Neural progenitor cell (in vitro differentiated cells): ENCODE results near the gene CIB4. TPM values are rescaled to one million over a fixed set of nuclear protein-coding genes. Genes with fewer than 3 reads are reported as not detected.
A peak's percentile ranks its signal among the peaks of the same experiment; 100 is the strongest.

Experiments
- DNase-seq: peaks from one replicate; pipeline ENCODE4 v3.0.0-alpha.2; 2016; ENCODE audit warnings: low spot score
- H2AFZ ChIP-seq: fragments of 200-600 bp; sonication (generic); replicated peaks from 2 replicates; pipeline ENCODE4 v1.6.1; 2016; ENCODE audit warnings: antibody characterized with exemption
- H3F3A ChIP-seq: fragments of 200-600 bp; sonication (generic); 2 replicates; pipeline ENCODE4 v1.6.1; 2016; ENCODE audit warnings: antibody characterized with exemption, low read depth
- H3K27ac ChIP-seq: fragments of 200-600 bp; sonication (generic); 2 replicates; pipeline ENCODE4 v1.5.1; 2016; ENCODE audit warnings: mild to moderate bottlenecking
- H3K27me3 ChIP-seq: fragments of 200-600 bp; sonication (generic); 2 replicates; pipeline ENCODE4 v1.6.1; 2016; ENCODE audit warnings: mild to moderate bottlenecking, moderate library complexity
- H3K36me3 ChIP-seq: fragments of 200-600 bp; sonication (generic); 2 replicates; pipeline ENCODE4 v1.5.1; 2016
- H3K4me1 ChIP-seq: fragments of 200-600 bp; sonication (generic); 2 replicates; pipeline ENCODE4 v1.6.1; 2016; ENCODE audit warnings: mixed run types
- H3K4me2 ChIP-seq: fragments of 200-600 bp; sonication (generic); 2 replicates; pipeline ENCODE4 v1.6.1; 2016
- H3K4me3 ChIP-seq: fragments of 200-600 bp; sonication (generic); 2 replicates; pipeline ENCODE4 v1.5.1; 2016
- H3K79me2 ChIP-seq: fragments of 200-600 bp; sonication (generic); 2 replicates; pipeline ENCODE4 v1.6.1; 2016; ENCODE audit warnings: low read depth
- H3K9ac ChIP-seq: fragments of 200-600 bp; sonication (generic); 2 replicates; pipeline ENCODE4 v1.6.1; 2016
- H3K9me3 ChIP-seq: fragments of 200-600 bp; sonication (generic); 2 replicates; pipeline ENCODE4 v1.5.1; 2016; ENCODE audit warnings: low read depth
- H4K20me1 ChIP-seq: fragments of 200-600 bp; sonication (generic); 2 replicates; pipeline ENCODE4 v1.6.1; 2016; ENCODE audit warnings: low read depth
- H3K27ac Mint-ChIP-seq: 3 replicates; pipeline ENCODE4 v1.8.0; 2021; ENCODE audit warnings: mixed read lengths
- H3K27me3 Mint-ChIP-seq: 2 replicates; pipeline ENCODE4 v1.8.0; 2022; ENCODE audit warnings: low read depth, mild to moderate bottlenecking, inconsistent platforms, moderate library complexity, mixed read lengths; ENCODE audit not compliant: insufficient read depth
- H3K36me3 Mint-ChIP-seq: 3 replicates; pipeline ENCODE4 v1.8.0; 2021; ENCODE audit warnings: mixed read lengths
- H3K4me1 Mint-ChIP-seq: 3 replicates; pipeline ENCODE4 v1.8.0; 2021; ENCODE audit warnings: mixed read lengths
- H3K4me3 Mint-ChIP-seq: 3 replicates; pipeline ENCODE4 v1.8.0; 2021; ENCODE audit warnings: mild to moderate bottlenecking, moderate library complexity, mixed read lengths
- H3K9me3 Mint-ChIP-seq: 3 replicates; pipeline ENCODE4 v1.8.0; 2020; ENCODE audit warnings: mixed read lengths
- EZH2 ChIP-seq: fragments of 200-600 bp; sonication (generic); IDR thresholded peaks from 2 replicates; pipeline ENCODE4 v1.6.1; 2017; ENCODE audit warnings: antibody characterized with exemption, mild to moderate bottlenecking, moderate library complexity
- EZH2phosphoT487 ChIP-seq: fragments of 200-600 bp; sonication (generic); IDR thresholded peaks from 2 replicates; pipeline ENCODE4 v1.6.1; 2017; ENCODE audit warnings: antibody characterized with exemption
- total RNA-seq: library from RNA; depleted of rRNA; stranded (reverse); fragments of >200 nt; gene quantifications from 2 replicates; pipeline ENCODE4 v1.2.3, GENCODE V29; 2015; ENCODE audit warnings: low replicate concordance
- TF ChIP-seq, protein P1 (sequence below): fragments of 200-600 bp; sonication (generic); IDR thresholded peaks from 2 replicates; pipeline ENCODE4 v1.5.1; 2017; ENCODE audit warnings: antibody characterized with exemption, mild to moderate bottlenecking

CIB4 gene
- total RNA-seq, 1 donor from 2014 or later, result not detected

DNA sequence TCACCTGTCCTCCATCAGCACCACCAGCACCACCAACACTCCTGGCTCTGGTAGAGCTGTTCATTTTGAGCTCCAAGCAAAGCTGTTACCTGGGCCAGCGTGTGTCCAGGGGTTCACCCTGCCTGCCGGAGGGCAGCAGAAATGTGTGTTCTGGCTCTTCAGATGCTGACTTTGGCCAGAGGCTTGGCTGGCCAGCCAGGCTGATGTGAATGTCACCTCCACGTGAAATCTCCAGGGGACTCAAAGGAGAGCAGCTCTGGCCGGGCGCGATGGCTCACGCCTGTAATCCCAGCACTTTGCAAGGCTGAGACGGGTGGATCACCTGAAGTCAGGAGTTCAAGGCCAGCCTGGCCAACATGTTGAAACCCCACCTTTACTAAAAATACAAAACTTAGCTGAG, 33.5 kb downstream of the CIB4 start:
- Histone ChIP-seq H3F3A (no peaks in the 10 kb centered on the region), H3K4me2 (no peak overlapping the region), H3K36me3 (no peaks in the 10 kb centered on the region), H3K9ac (no peak overlapping the region), H3K79me2 (no peaks in the 10 kb centered on the region), H2AFZ (no peak overlapping the region), H3K27ac (no peak overlapping the region), H4K20me1 (no peaks in the 10 kb centered on the region), H3K27me3 (peaks cover 6% of the 10 kb centered on the region), H3K4me3 (no peak overlapping the region), H3K4me1 (peaks cover 25% of the 10 kb centered on the region), H3K9me3 (no peaks in the 10 kb centered on the region)
- no peak for DNase-seq
- Mint-ChIP-seq H3K27me3 (peaks cover 11% of the 10 kb centered on the region), H3K4me1 (peaks cover 52% of the 10 kb centered on the region), H3K9me3 (peaks cover 2% of the 10 kb centered on the region), H3K4me3 (no peak overlapping the region), H3K27ac (no peak overlapping the region), H3K36me3 (no peaks in the 10 kb centered on the region)
- no peak for TF ChIP-seq EZH2
- TF ChIP-seq, protein P1, sequence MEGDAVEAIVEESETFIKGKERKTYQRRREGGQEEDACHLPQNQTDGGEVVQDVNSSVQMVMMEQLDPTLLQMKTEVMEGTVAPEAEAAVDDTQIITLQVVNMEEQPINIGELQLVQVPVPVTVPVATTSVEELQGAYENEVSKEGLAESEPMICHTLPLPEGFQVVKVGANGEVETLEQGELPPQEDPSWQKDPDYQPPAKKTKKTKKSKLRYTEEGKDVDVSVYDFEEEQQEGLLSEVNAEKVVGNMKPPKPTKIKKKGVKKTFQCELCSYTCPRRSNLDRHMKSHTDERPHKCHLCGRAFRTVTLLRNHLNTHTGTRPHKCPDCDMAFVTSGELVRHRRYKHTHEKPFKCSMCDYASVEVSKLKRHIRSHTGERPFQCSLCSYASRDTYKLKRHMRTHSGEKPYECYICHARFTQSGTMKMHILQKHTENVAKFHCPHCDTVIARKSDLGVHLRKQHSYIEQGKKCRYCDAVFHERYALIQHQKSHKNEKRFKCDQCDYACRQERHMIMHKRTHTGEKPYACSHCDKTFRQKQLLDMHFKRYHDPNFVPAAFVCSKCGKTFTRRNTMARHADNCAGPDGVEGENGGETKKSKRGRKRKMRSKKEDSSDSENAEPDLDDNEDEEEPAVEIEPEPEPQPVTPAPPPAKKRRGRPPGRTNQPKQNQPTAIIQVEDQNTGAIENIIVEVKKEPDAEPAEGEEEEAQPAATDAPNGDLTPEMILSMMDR, result no peak
- no peak for TF ChIP-seq EZH2phosphoT487

DNA sequence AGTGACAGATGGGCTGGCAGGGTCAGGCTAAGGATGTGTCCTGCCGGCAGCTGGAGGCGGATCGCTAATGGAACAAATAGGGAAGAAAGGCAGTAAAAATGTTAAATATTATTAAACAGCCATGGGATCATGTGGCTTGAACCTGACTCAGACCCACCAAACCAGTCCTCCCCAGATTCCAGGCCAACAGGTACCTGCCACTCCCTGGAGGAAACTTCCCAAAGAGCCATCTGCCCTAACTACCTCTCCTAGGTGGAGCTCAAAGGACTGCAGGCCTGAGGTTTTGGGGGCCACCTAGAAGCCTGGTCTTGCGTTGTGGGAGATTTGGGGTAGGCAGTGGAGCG, 34.3 kb downstream of the CIB4 start:
- peaks cover 45% of the 10 kb centered on the region for H3K4me1 Mint-ChIP-seq
- Histone ChIP-seq H3K27me3 (peaks cover 14% of the 10 kb centered on the region), H3K36me3 (no peaks in the 10 kb centered on the region), H3K27ac (no peak overlapping the region), H3F3A (no peaks in the 10 kb centered on the region), H3K9ac (no peak overlapping the region), H3K9me3 (no peaks in the 10 kb centered on the region), H3K4me3 (no peak overlapping the region), H4K20me1 (no peaks in the 10 kb centered on the region), H3K4me2 (no peak overlapping the region), H3K79me2 (no peaks in the 10 kb centered on the region), H2AFZ (no peak overlapping the region), H3K4me1 (peaks cover 16% of the 10 kb centered on the region)
- peaks cover 11% of the 10 kb centered on the region for H3K27me3 Mint-ChIP-seq
- H3K9me3 Mint-ChIP-seq, result peaks cover 4% of the 10 kb centered on the region
- H3K36me3 Mint-ChIP-seq, result no peaks in the 10 kb centered on the region
- H3K27ac Mint-ChIP-seq, result peak overlapping the region; percentile 54
- TF ChIP-seq EZH2 (no peak), EZH2phosphoT487 (no peak)
- TF ChIP-seq, protein P1, result no peak
- H3K4me3 Mint-ChIP-seq, result no peak overlapping the region
- DNase-seq, result no peak

DNA sequence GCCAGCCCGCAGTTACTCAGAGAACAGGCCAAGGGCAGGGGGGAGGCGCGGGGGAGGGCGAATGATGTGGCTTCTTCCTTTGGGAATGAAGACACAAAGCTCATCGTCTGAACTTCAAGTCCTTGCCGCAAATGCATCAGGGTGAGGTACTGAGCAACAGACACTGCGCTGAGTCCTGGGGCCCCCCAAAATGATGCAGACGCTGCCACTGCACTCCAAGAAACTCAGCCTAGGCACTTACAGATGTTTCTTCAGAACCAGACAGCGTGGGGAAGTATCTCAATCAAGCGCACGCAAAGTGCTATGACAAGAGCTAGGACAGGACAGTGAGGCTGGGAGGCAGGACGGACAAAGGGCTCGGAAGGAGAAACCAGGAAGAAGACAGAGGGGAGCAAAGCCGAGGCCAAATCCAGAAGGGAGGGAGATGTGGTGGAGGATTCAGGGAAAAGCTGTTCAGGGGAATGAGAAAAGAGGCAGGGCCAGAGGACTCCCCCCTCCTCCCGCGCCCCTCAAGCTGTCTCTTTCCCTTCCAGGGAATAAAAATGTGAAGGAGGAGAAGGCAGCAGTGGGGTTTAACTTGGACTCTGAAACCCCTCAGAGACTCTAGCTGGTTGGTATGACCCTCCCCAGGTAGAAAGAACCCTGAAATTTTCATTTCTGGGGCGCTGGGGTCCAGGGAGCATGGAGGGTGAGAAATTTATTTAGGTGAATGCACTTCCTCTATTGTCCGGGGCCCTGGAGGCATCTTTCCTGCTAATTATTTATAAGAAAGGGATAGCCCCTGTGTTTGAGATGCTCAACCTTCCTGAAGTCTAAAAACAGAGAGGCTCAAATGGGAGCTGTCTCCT, 34.9 kb downstream of the CIB4 start:
- Histone ChIP-seq H3K27me3 (peaks cover 14% of the 10 kb centered on the region), H3K27ac (no peak overlapping the region), H3K4me2 (no peak overlapping the region), H3F3A (no peaks in the 10 kb centered on the region), H2AFZ (no peak overlapping the region), H3K4me1 (peaks cover 14% of the 10 kb centered on the region), H3K9me3 (no peaks in the 10 kb centered on the region), H4K20me1 (no peaks in the 10 kb centered on the region), H3K79me2 (no peaks in the 10 kb centered on the region), H3K9ac (no peak overlapping the region), H3K4me3 (no peak overlapping the region), H3K36me3 (no peaks in the 10 kb centered on the region)
- Mint-ChIP-seq H3K9me3 (peaks cover 5% of the 10 kb centered on the region), H3K4me3 (peak overlapping the region; percentile 39), H3K27me3 (peaks cover 10% of the 10 kb centered on the region), H3K4me1 (peaks cover 39% of the 10 kb centered on the region), H3K27ac (peak overlapping the region; percentile 54), H3K36me3 (no peaks in the 10 kb centered on the region)
- DNase-seq, result no peak
- no peak for TF ChIP-seq EZH2phosphoT487
- TF ChIP-seq, protein P1, result no peak
- TF ChIP-seq EZH2, result no peak
